Type B pancreatic cell (in vitro differentiated cells): ENCODE measurements around the gene MARCOL. TPM values are rescaled to one million over a fixed set of nuclear protein-coding genes. Genes with fewer than 3 reads are reported as not detected.

ENCODE experiments used
- DNase-seq: peaks from one replicate; pipeline ENCODE4 v3.0.0; 2021; ENCODE audit warnings: mixed read lengths; ENCODE audit not compliant: unreplicated experiment; ENCODE audit errors: extremely low spot score
- H3K27ac Mint-ChIP-seq: 2 replicates; pipeline ENCODE4 v1.8.0; 2021; ENCODE audit warnings: mild to moderate bottlenecking, mixed read lengths
- H3K27me3 Mint-ChIP-seq: 2 replicates; pipeline ENCODE4 v1.8.0; 2021; ENCODE audit warnings: mixed read lengths
- H3K36me3 Mint-ChIP-seq: 2 replicates; pipeline ENCODE4 v1.8.0; 2021; ENCODE audit warnings: mixed read lengths
- H3K4me1 Mint-ChIP-seq: one replicate; pipeline ENCODE4 v1.8.0; 2021; ENCODE audit warnings: mixed read lengths; ENCODE audit not compliant: unreplicated experiment
- H3K4me3 Mint-ChIP-seq: 2 replicates; pipeline ENCODE4 v1.8.0; 2021; ENCODE audit warnings: mild to moderate bottlenecking, mixed read lengths
- H3K9me3 Mint-ChIP-seq: 2 replicates; pipeline ENCODE4 v1.8.0; 2021; ENCODE audit warnings: mixed read lengths
- CTCF ChIP-seq: fragments of 200-600 bp; sonication (generic); conservative IDR thresholded peaks from 2 replicates; pipeline ENCODE4 v1.5.0; 2021; ENCODE audit warnings: antibody characterized with exemption, mild to moderate bottlenecking
- total RNA-seq: library from RNA; stranded (reverse); gene quantifications from 2 replicates; pipeline ENCODE4 v1.2.1, GENCODE V29; 2021; ENCODE audit warnings: low replicate concordance

The MARCOL gene
- total RNA-seq, 1 donor from 2014 or later, result not detected

DNA sequence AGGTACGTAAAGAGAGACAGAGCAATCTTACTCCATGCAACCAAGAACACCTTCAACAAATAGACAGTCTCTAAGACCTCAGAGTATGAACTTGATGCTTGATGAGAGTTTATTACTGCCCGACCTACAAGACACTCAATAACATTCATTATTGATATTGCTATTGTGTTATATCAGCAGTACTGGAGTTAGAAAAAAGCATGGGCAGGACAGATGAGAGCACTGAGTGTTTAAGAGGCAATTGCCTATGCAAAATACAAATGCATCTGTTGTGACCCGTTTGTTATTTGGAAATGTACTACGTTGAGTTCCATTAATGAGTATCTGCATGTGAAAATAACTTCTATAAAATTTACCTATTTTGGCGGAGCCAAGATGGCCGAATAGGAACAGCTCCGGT, 8.1 kb upstream of the MARCOL start:
- Mint-ChIP-seq H3K9me3 (no peaks in the 10 kb centered on the region), H3K4me3 (peak overlapping the region; percentile 18), H3K27ac (no peak overlapping the region), H3K4me1 (no peaks in the 10 kb centered on the region), H3K27me3 (no peaks in the 10 kb centered on the region), H3K36me3 (no peaks in the 10 kb centered on the region)
- no peak for TF ChIP-seq CTCF
- no peak for DNase-seq

DNA sequence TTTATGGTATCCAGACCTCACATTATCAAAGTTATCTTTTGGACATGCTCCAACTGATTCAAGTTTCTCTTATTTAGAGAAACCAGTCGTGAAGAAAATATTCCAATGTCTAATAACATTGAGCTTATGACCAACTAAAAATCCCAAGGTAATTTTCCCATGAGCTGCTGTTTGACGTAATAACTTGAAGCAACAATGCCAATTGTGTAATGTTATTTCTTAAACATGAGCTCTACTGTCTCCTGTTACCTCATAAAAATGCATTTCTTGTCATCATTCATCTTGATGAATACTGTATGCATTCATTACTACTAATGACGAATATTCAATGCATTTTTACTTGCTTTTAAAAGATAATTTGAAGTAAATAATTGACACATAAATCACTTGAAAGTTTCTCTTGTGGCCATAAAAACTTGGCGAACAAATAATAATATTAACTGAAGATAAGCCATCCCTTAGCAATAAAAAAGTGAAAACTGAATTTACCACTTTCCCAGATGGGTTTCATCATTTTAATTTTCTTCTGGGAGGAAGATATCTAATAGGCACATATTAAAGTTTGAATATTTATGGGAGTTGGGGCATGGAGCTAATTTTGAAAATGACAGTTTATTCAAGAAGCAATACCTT, 424 bp upstream of the MARCOL start:
- no peaks in the 10 kb centered on the region for H3K36me3 Mint-ChIP-seq

DNA sequence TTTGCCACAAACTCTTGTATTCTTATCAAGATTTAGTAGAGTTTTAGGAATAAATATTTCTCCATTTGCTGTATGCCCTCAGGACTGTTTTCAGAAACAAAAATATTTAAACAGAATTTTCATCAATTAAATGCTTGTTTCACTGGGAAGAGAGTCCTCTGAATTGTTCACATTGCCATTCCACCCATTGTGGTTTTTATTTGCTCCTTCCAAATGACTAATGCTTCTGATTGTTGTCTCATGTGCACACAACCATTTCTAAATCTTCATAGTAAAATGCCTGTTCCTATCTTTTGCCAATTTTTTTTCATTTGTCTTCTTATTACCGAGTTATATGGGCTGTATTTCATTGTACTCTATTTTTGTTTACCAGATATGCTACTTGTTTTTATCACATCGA, 10.6 kb downstream of the MARCOL start:
- no peak overlapping the region for H3K4me3 Mint-ChIP-seq
- H3K9me3 Mint-ChIP-seq, result peaks cover 6% of the 10 kb centered on the region
- H3K4me1 Mint-ChIP-seq, result no peaks in the 10 kb centered on the region
- TF ChIP-seq CTCF, result no peak
- peaks cover 10% of the 10 kb centered on the region for H3K27me3 Mint-ChIP-seq
- no peak overlapping the region for H3K27ac Mint-ChIP-seq
- no peaks in the 10 kb centered on the region for H3K36me3 Mint-ChIP-seq
- no peak for DNase-seq

More for the DNA sequence above, 424 bp upstream of the MARCOL start:
- DNase-seq, result no peak
- TF ChIP-seq CTCF, result no peak
- H3K4me1 Mint-ChIP-seq, result no peaks in the 10 kb centered on the region
- H3K27ac Mint-ChIP-seq, result no peak overlapping the region
- no peaks in the 10 kb centered on the region for H3K9me3 Mint-ChIP-seq
- H3K27me3 Mint-ChIP-seq, result peaks cover 10% of the 10 kb centered on the region
- H3K4me3 Mint-ChIP-seq, result no peak overlapping the region

DNA sequence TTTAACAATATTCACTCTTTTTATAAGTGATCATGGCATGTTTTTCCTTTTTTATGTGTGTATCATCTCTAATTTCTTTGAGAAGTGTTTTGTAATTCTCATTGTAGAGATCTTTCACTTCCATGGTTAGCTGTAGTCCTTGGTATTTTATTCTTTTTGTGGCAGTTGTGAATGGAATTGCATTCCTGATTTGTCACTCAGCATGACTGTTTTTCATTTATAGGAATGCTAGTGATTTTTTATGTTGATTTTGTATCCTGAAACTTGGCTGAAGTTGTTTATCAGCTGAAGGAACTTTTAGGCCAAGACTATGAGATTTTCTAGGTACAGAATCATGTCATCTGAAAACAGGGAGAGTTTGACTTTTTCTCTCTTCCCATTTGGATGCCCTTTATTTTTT, 17.1 kb downstream of the MARCOL start:
- no peak for DNase-seq
- Mint-ChIP-seq H3K9me3 (peaks cover 16% of the 10 kb centered on the region), H3K4me1 (no peaks in the 10 kb centered on the region), H3K27ac (no peak overlapping the region), H3K27me3 (no peaks in the 10 kb centered on the region), H3K4me3 (no peak overlapping the region), H3K36me3 (no peaks in the 10 kb centered on the region)
- no peak for TF ChIP-seq CTCF

DNA sequence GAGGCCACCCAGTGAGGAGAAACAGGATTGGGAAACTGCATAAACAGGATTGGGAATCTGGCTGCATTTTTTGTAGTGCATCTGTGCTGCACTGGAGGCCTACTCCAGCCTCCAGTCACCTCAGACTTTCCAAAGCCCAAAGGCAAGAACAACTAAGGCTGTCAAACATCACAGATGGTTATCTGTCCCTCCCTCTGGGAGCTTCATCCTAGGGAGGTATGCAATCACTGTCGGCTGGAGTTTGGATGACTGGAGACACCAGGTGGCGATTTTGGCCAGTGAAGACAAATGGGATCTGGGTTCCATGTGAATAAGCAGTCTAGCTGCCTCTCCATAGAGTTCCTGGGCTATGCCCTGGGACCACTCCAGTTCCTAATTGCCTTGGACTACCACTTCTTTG, 21.0 kb downstream of the MARCOL start:
- no peak overlapping the region for H3K4me3 Mint-ChIP-seq
- H3K36me3 Mint-ChIP-seq, result no peaks in the 10 kb centered on the region
- TF ChIP-seq CTCF, result no peak
- no peak for DNase-seq
- no peak overlapping the region for H3K27ac Mint-ChIP-seq
- no peaks in the 10 kb centered on the region for H3K4me1 Mint-ChIP-seq
- H3K27me3 Mint-ChIP-seq, result no peaks in the 10 kb centered on the region
- peaks cover 10% of the 10 kb centered on the region for H3K9me3 Mint-ChIP-seq

GRCh38 chr5:148261221-148261620, 22.9 kb downstream of the MARCOL start:
- Mint-ChIP-seq H3K27me3 (no peaks in the 10 kb centered on the region), H3K4me3 (no peak overlapping the region), H3K9me3 (peaks cover 5% of the 10 kb centered on the region), H3K4me1 (no peaks in the 10 kb centered on the region), H3K36me3 (no peaks in the 10 kb centered on the region), H3K27ac (no peak overlapping the region)
- DNase-seq, result no peak
- TF ChIP-seq CTCF, result no peak
